Suprapubic skin (tissue), 4 donors: ENCODE data around the gene ARTN. TPM values are rescaled to one million over a fixed set of nuclear protein-coding genes. Genes with fewer than 3 reads are reported as not detected.

Experiments used
- DNase-seq, 2 donors: peaks; one replicate each; pipeline ENCODE4 v3.0.0-alpha.2; 2019; ENCODE audit warnings: low spot score in 2 of 2
- H3K27ac ChIP-seq: fragments of 200-600 bp; sonication (generic); one replicate; pipeline ENCODE4 v1.5.1; 2019
- H3K27me3 ChIP-seq: fragments of 200-600 bp; sonication (generic); one replicate; pipeline ENCODE4 v1.5.1; 2019
- H3K36me3 ChIP-seq: fragments of 200-600 bp; sonication (generic); one replicate; pipeline ENCODE4 v1.5.1; 2019
- H3K4me1 ChIP-seq: fragments of 200-600 bp; sonication (generic); one replicate; pipeline ENCODE4 v1.5.1; 2019
- H3K4me3 ChIP-seq: fragments of 200-600 bp; sonication (generic); one replicate; pipeline ENCODE4 v1.5.1; 2019; ENCODE audit warnings: mild to moderate bottlenecking
- H3K9me3 ChIP-seq: fragments of 200-600 bp; sonication (generic); one replicate; pipeline ENCODE4 v1.5.1; 2019
- EP300 ChIP-seq: sonication (generic); formaldehyde crosslinking; IDR thresholded peaks from one replicate; pipeline ENCODE4 v1.6.1; 2017; ENCODE audit warnings: antibody characterized with exemption
- POLR2A ChIP-seq, 2 donors: fragments of 450-650 bp; IDR thresholded peaks; one replicate each; pipeline ENCODE4 v1.6.1; 2017; ENCODE audit warnings: antibody characterized with exemption in 2 of 2, mild to moderate bottlenecking in 2 of 2, moderate library complexity in 2 of 2
- POLR2AphosphoS5 ChIP-seq, 3 donors: sonication (generic); formaldehyde crosslinking; IDR thresholded peaks; one replicate each; pipeline ENCODE4 v1.6.1; 2017; ENCODE audit warnings: antibody characterized with exemption in 3 of 3
- WGBS: methylation state at CpG from one replicate; pipeline ENCODE4 v1.1.5; 2018; 5-methylcytosine and 5-hydroxymethylcytosine counted together
- total RNA-seq, 4 donors: library from RNA; depleted of rRNA; stranded (reverse); fragments of >200 nt; gene quantifications; one replicate each; pipeline ENCODE4 v1.1.0, GENCODE V29; 2016
- TF ChIP-seq, protein P1 (sequence below), 2 donors: fragments of 200-600 bp in 1 of 2; fragments of 450-650 bp in 1 of 2; sonication (generic) in 1 of 2; IDR thresholded peaks; one replicate each; pipeline ENCODE4 v1.5.1; 2016 to 2019; ENCODE audit warnings: antibody characterized with exemption in 2 of 2, mild to moderate bottlenecking in 1 of 2, moderate library complexity in 1 of 2

ARTN gene
- total RNA-seq, 4 donors from 2014 or later, result 0.38 to 0.91 (median 0.72) TPM; not detected in 1

DNA sequence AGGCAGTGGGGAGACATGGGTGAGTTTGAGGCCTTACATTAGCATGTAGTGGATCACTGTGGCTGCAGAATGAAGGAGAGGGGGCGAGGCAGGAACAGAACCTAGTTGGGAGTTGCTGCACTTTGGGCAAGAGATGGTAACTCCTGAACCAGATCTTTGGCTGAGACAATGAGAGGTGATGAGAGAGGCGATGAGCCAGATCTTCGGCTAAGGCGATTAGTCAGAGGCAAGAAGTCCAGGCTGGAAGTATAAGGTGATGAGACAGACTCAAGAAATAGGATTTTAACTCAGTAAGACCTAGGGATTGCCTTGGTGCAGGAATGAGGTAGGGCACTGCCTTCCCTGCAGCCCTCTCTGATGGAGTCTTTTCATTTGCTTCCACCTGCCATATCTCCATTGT lies 9.1 kb upstream of the ARTN start:
- Histone ChIP-seq H3K36me3 (no peaks in the 10 kb centered on the region), H3K4me1 (no peaks in the 10 kb centered on the region), H3K27ac (no peak overlapping the region), H3K4me3 (no peak overlapping the region), H3K9me3 (no peaks in the 10 kb centered on the region), H3K27me3 (no peaks in the 10 kb centered on the region)
- DNase-seq, result no peak
- no peak for TF ChIP-seq EP300
- TF ChIP-seq POLR2A (IDR thresholded peaks at IDR 0.05), result no peak
- TF ChIP-seq POLR2AphosphoS5 (IDR thresholded peaks at IDR 0.05), result no peak
- TF ChIP-seq, protein P1, sequence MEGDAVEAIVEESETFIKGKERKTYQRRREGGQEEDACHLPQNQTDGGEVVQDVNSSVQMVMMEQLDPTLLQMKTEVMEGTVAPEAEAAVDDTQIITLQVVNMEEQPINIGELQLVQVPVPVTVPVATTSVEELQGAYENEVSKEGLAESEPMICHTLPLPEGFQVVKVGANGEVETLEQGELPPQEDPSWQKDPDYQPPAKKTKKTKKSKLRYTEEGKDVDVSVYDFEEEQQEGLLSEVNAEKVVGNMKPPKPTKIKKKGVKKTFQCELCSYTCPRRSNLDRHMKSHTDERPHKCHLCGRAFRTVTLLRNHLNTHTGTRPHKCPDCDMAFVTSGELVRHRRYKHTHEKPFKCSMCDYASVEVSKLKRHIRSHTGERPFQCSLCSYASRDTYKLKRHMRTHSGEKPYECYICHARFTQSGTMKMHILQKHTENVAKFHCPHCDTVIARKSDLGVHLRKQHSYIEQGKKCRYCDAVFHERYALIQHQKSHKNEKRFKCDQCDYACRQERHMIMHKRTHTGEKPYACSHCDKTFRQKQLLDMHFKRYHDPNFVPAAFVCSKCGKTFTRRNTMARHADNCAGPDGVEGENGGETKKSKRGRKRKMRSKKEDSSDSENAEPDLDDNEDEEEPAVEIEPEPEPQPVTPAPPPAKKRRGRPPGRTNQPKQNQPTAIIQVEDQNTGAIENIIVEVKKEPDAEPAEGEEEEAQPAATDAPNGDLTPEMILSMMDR (IDR thresholded peaks at IDR 0.05), result no peak
- WGBS, result 74% methylated on average over 4 of the region's 4 CpGs

DNA sequence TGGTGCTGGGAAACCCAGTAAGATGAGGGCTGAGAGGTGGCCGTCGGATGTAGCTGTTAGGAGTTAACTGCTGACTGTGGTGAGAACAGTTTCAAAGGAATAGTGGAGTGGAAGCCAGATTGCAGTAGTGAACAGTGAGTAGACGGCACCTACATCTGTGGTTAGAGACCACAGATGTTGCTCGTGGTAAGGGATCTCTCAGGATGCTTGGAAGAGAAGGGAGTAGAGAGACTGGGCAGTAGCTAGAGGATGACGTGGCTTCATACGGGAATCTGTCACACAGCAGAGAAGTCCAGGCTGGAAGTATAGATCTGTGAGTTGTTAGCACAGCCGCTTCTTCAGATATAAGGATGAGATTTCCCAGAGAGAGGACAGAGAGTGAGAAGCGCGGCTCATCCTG lies 7.8 kb upstream of the ARTN start:
- TF ChIP-seq EP300 (no peak), POLR2A (IDR thresholded peaks at IDR 0.05) (no peak), POLR2AphosphoS5 (IDR thresholded peaks at IDR 0.05) (no peak)
- TF ChIP-seq, protein P1 (IDR thresholded peaks at IDR 0.05), result no peak
- WGBS, result 92% methylated on average over 9 of the region's 9 CpGs
- no peaks in the 10 kb centered on the region for H3K27me3 ChIP-seq
- DNase-seq, result no peak
- H3K27ac ChIP-seq, result no peak overlapping the region
- peaks cover 1% of the 10 kb centered on the region for H3K4me1 ChIP-seq
- no peaks in the 10 kb centered on the region for H3K9me3 ChIP-seq
- no peaks in the 10 kb centered on the region for H3K36me3 ChIP-seq
- no peak overlapping the region for H3K4me3 ChIP-seq

DNA sequence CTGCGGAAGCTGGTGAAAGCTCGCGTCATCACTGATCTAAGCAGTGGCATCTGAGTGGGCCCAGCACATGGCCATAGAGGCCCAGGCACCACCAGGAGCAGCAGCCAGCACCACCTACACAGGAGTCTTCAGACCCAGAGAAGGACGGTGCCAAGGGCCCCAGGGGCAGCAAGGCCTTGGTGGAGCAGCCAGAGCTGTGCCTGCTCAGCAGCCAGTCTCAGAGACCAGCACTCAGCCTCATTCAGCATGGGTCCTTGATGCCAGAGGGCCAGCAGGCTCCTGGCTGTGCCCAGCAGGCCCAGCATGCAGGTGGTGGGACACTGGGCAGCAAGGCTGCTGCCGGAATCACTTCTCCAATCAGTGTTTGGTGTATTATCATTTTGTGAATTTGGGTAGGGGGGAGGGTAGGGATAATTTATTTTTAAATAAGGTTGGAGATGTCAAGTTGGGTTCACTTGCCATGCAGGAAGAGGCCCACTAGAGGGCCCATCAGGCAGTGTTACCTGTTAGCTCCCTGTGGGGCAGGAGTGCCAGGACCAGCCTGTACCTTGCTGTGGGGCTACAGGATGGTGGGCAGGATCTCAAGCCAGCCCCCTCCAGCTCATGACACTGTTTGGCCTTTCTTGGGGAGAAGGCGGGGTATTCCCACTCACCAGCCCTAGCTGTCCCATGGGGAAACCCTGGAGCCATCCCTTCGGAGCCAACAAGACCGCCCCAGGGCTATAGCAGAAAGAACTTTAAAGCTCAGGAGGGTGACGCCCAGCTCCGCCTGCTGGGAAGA lies 3.2 kb upstream of the ARTN start:
- DNase-seq, result no peak
- H3K4me1 ChIP-seq, result peaks cover 31% of the 10 kb centered on the region
- TF ChIP-seq EP300, result no peak
- TF ChIP-seq, protein P1 (IDR thresholded peaks at IDR 0.05), result peak in 1 of 2 donors; percentile 34
- 92% methylated on average over 5 of the region's 10 CpGs for WGBS
- no peaks in the 10 kb centered on the region for H3K36me3 ChIP-seq
- H3K4me3 ChIP-seq, result no peak overlapping the region
- H3K27ac ChIP-seq, result no peak overlapping the region
- no peaks in the 10 kb centered on the region for H3K9me3 ChIP-seq
- H3K27me3 ChIP-seq, result peaks cover 10% of the 10 kb centered on the region

DNA sequence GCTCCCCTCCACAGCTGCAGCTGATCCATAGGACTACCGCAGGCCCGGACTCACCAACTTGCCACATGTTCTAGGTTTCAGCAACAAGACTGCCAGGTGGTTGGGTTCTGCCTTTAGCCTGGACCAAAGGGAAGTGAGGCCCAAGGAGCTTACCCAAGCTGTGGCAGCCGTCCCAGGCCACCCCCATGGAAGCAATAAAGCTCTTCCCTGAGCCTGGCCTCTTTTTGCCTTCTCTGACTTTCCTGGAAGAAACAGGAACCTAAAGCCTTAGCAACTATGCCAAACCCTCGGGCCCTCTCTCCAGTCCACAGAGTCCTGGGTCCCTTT lies 2.7 kb upstream of the ARTN start:
- H3K9me3 ChIP-seq, result no peaks in the 10 kb centered on the region
- no peak overlapping the region for H3K4me3 ChIP-seq
- peaks cover 10% of the 10 kb centered on the region for H3K27me3 ChIP-seq
- peaks cover 37% of the 10 kb centered on the region for H3K4me1 ChIP-seq
- no peaks in the 10 kb centered on the region for H3K36me3 ChIP-seq
- TF ChIP-seq POLR2A (IDR thresholded peaks at IDR 0.05), result no peak
- no peak for TF ChIP-seq EP300
- no peak for TF ChIP-seq POLR2AphosphoS5 (IDR thresholded peaks at IDR 0.05)
- H3K27ac ChIP-seq, result no peak overlapping the region
- DNase-seq, result no peak
- WGBS, result 39% methylated on average over 2 of the region's 4 CpGs

DNA sequence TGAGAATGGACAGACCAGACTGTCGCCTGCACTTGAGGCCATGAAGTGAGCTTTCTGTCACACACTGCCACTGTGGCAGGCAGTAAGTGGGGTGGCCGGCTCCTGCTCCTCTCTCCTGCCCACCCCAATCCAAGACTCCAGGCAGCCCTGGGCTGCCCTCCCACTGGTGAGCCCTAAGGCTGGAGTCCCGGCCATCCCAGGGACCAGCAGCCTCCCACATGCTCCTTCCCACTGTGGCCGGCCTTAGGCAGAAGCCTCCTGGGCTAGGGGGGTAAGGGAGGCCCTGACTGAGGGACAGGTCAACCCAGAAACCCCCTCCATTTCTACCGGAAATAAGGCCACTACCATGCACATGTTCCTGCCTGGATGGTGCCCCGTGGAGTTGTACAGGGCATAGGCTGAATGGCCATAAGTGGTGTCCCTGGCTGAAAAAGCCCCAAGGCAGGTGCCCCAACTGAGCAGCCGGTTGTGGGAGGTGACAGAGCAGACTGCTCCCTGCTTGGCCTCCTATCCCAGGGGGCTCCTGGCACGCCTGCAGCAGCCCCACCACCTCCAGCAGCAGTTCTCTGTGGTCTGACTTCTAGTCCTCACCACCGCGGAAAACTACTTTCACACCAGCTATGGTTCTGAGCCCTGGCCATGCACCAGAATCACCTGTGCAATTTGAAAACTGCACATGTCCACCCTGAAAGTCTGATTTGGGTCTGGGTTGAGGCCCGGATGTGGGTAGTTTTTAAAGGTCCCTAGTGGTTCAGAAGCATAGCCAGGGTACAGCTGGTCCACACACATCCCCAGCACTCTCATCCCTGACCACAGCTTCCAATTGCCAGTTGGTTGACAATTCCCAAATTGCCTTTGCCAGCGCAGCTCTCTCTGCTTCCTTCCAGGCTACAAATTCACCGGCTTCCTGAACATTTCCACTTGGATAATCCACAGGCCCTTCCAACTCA lies 1.6 kb upstream of the ARTN start:
- TF ChIP-seq POLR2A (IDR thresholded peaks at IDR 0.05) (no peak), POLR2AphosphoS5 (IDR thresholded peaks at IDR 0.05) (no peak), EP300 (no peak)
- TF ChIP-seq, protein P1 (IDR thresholded peaks at IDR 0.05), result no peak
- 94% methylated on average over 9 of the region's 13 CpGs for WGBS

More for the DNA sequence above, 1.6 kb upstream of the ARTN start:
- Histone ChIP-seq H3K4me3 (no peak overlapping the region), H3K27ac (no peak overlapping the region), H3K9me3 (no peaks in the 10 kb centered on the region), H3K4me1 (peaks cover 46% of the 10 kb centered on the region), H3K36me3 (no peaks in the 10 kb centered on the region), H3K27me3 (peaks cover 10% of the 10 kb centered on the region)
- no peak for DNase-seq
